Activated CD4-positive, alpha-beta memory T cell treated with anti-CD3 and anti-CD28 coated beads for 36 hours (primary cell): Measurements from ENCODE around the gene TPI1. TPM values are rescaled to one million over a fixed set of nuclear protein-coding genes. Genes with fewer than 3 reads are reported as not detected.
A peak's percentile ranks its signal among the peaks of the same experiment; 100 is the strongest.

Source experiments
- CTCF ChIA-PET: fragments of 350-600 bp; sonication (Branson Sonifier 250); formaldehyde crosslinking; loops from one replicate; lab custom pipeline; 2021; ENCODE audit warnings: antibody characterized with exemption, inconsistent platforms; lab: Charles Lee
- POLR2A ChIA-PET: fragments of 350-600 bp; sonication (Branson Sonifier 250); formaldehyde crosslinking; loops from one replicate; lab custom pipeline; 2021; ENCODE audit warnings: antibody characterized with exemption; lab: Charles Lee
- DNase-seq: peaks from one replicate; pipeline ENCODE4 v3.0.0-alpha.2; 2020
- H3K27ac Mint-ChIP-seq: one replicate; pipeline ENCODE4 v1.8.0; 2021; ENCODE audit warnings: mixed read lengths
- H3K27me3 Mint-ChIP-seq: one replicate; pipeline ENCODE4 v1.8.0; 2021; ENCODE audit warnings: mixed read lengths
- H3K36me3 Mint-ChIP-seq: one replicate; pipeline ENCODE4 v1.8.0; 2021; ENCODE audit warnings: mixed read lengths
- H3K4me1 Mint-ChIP-seq: one replicate; pipeline ENCODE4 v1.8.0; 2021; ENCODE audit warnings: low read depth, mixed read lengths
- H3K4me3 Mint-ChIP-seq: one replicate; pipeline ENCODE4 v1.8.0; 2021; ENCODE audit warnings: mild to moderate bottlenecking, mixed read lengths
- H3K9me3 Mint-ChIP-seq: one replicate; pipeline ENCODE4 v1.8.0; 2021; ENCODE audit warnings: mixed read lengths
- intact Hi-C: fragments of 100-400 bp; cut with micrococcal nuclease; formaldehyde crosslinking; loops from one replicate; pipeline ENCODE4 v1.15.1; 2023
- total RNA-seq, 2 experiments: library from RNA; stranded (reverse); gene quantifications; one replicate each; pipeline ENCODE4 v1.2.3, GENCODE V29; 2021

TPI1 gene
- 1,000 to 10,000 TPM; 1,432 to 1,495 TPM for total RNA-seq

- peak; percentile 88 for DNase-seq
- Mint-ChIP-seq H3K4me3 (peak within 1 kb of the TSS; percentile 98), H3K4me1 (peaks cover 54% of the 10 kb centered on the region), H3K27ac (peak within 1 kb of the TSS; percentile 98), H3K27me3 (no peaks in the 10 kb centered on the region), H3K9me3 (no peaks in the 10 kb centered on the region), H3K36me3 (peaks cover 63% of the 10 kb centered on the region)
- ChIA-PET POLR2A (interaction anchor here (0.7 to 4.8 kb wide), 12 partner anchors 15 to 333 kb away, joined by 3 to 94 read pairs (median 4); partner anchors contain the start of genes C12orf57, CD4, CDCA3 and GAPDH), CTCF (interaction anchor here (0.7 to 3.8 kb wide), 3 partner anchors 14 to 245 kb away, joined by 3 to 49 read pairs (median 27); partner anchors contain the start of genes CDCA3 and USP5)
- intact Hi-C loops = no loop called here
These were observed at the start of gene TPI1 for GRCh38 chr12:6867413-6868210. Gene TPI1, plus strand, starts transcription at chr12:6867531. Its CDS starts 36 bp downstream, at chr12:6867567.

GRCh38 chr12:6817662-6818157 is 49.6 kb upstream of the TPI1 start:
- peaks cover 11% of the 10 kb centered on the region for H3K4me1 Mint-ChIP-seq
- no peak overlapping the region for H3K4me3 Mint-ChIP-seq
- peaks cover 38% of the 10 kb centered on the region for H3K36me3 Mint-ChIP-seq
- no peak for DNase-seq
- no peaks in the 10 kb centered on the region for H3K9me3 Mint-ChIP-seq
- intact Hi-C loops = no loop called here
- POLR2A ChIA-PET = no interaction called here
- no peaks in the 10 kb centered on the region for H3K27me3 Mint-ChIP-seq
- H3K27ac Mint-ChIP-seq = no peak overlapping the region
- CTCF ChIA-PET = no interaction called here

GRCh38 chr12:6818222-6818621 is 49.1 kb upstream of the TPI1 start:
- Mint-ChIP-seq H3K4me3 (no peak overlapping the region), H3K36me3 (peaks cover 38% of the 10 kb centered on the region), H3K9me3 (no peaks in the 10 kb centered on the region), H3K27me3 (no peaks in the 10 kb centered on the region), H3K27ac (no peak overlapping the region), H3K4me1 (peaks cover 11% of the 10 kb centered on the region)
- CTCF ChIA-PET = no interaction called here
- POLR2A ChIA-PET = no interaction called here
- intact Hi-C loops = no loop called here
- no peak for DNase-seq

GRCh38 chr12:6818645-6819044 is 48.7 kb upstream of the TPI1 start:
- no peak overlapping the region for H3K27ac Mint-ChIP-seq
- CTCF ChIA-PET = no interaction called here
- no peaks in the 10 kb centered on the region for H3K9me3 Mint-ChIP-seq
- intact Hi-C loops = no loop called here
- no peaks in the 10 kb centered on the region for H3K27me3 Mint-ChIP-seq
- H3K4me3 Mint-ChIP-seq = no peak overlapping the region
- peaks cover 38% of the 10 kb centered on the region for H3K36me3 Mint-ChIP-seq
- POLR2A ChIA-PET = no interaction called here
- no peak for DNase-seq
- peaks cover 11% of the 10 kb centered on the region for H3K4me1 Mint-ChIP-seq

- H3K9me3 Mint-ChIP-seq = no peaks in the 10 kb centered on the region
- intact Hi-C loops = no loop called here
- H3K27ac Mint-ChIP-seq = no peak overlapping the region
- H3K4me3 Mint-ChIP-seq = no peak overlapping the region
- no peak for DNase-seq
- H3K4me1 Mint-ChIP-seq = peaks cover 11% of the 10 kb centered on the region
- H3K27me3 Mint-ChIP-seq = peaks cover 3% of the 10 kb centered on the region
- peaks cover 31% of the 10 kb centered on the region for H3K36me3 Mint-ChIP-seq
- CTCF ChIA-PET = interaction anchor here (3.4 to 7.0 kb wide), 2 partner anchors 27 to 66 kb away, joined by 12 to 91 read pairs; partner anchors contain the start of gene MLF2
- POLR2A ChIA-PET = interaction anchor here (1.3 kb wide), 1 partner anchor 67 kb away, joined by 3 read pairs; the partner anchor contains the start of gene MLF2
These were observed 48.0 kb upstream of the TPI1 start for GRCh38 chr12:6819106-6820030.

- POLR2A ChIA-PET = interaction anchor here (0.5 to 1.3 kb wide), 2 partner anchors 67 to 445 kb away, joined by 3 to 4 read pairs; partner anchors contain the start of genes MLF2 and SCNN1A
- Mint-ChIP-seq H3K4me1 (peaks cover 11% of the 10 kb centered on the region), H3K4me3 (no peak overlapping the region), H3K9me3 (no peaks in the 10 kb centered on the region), H3K36me3 (peaks cover 27% of the 10 kb centered on the region), H3K27ac (no peak overlapping the region), H3K27me3 (peaks cover 3% of the 10 kb centered on the region)
- no peak for DNase-seq
- CTCF ChIA-PET = interaction anchor here (1.0 to 7.0 kb wide), 4 partner anchors 15 to 67 kb away, joined by 3 to 91 read pairs (median 10); partner anchors contain the start of gene MLF2
- intact Hi-C loops = no loop called here
These were observed 47.2 kb upstream of the TPI1 start for GRCh38 chr12:6820166-6820565.

GRCh38 chr12:6821591-6822425 is 45.5 kb upstream of the TPI1 start, which contains the start of gene GPR162:
Gene GPR162, plus strand, starts transcription at chr12:6821821. Its CDS starts 2,078 bp downstream, at chr12:6823899.
- CTCF ChIA-PET = interaction anchor here (1.1 to 7.0 kb wide), 4 partner anchors 9 to 68 kb away, joined by 3 to 91 read pairs (median 10); partner anchors contain the start of gene MLF2
- POLR2A ChIA-PET = interaction anchor here (0.5 to 0.8 kb wide), 2 partner anchors 51 to 130 kb away, joined by 3 read pairs; partner anchors contain the start of gene SPSB2
- peak; percentile 30 for DNase-seq
- intact Hi-C loops = loop anchor here (1.0 kb wide), 1 partner anchor 69 kb away; the partner anchor contains the start of gene MLF2
- peaks cover 18% of the 10 kb centered on the region for H3K36me3 Mint-ChIP-seq
- H3K4me3 Mint-ChIP-seq = peak within 1 kb of the TSS; percentile 26
- peaks cover 12% of the 10 kb centered on the region for H3K27me3 Mint-ChIP-seq
- no peak within 1 kb of the TSS for H3K27ac Mint-ChIP-seq
- H3K4me1 Mint-ChIP-seq = peaks cover 14% of the 10 kb centered on the region
- no peaks in the 10 kb centered on the region for H3K9me3 Mint-ChIP-seq

- Mint-ChIP-seq H3K4me3 (no peak overlapping the region), H3K4me1 (peaks cover 18% of the 10 kb centered on the region), H3K9me3 (no peaks in the 10 kb centered on the region), H3K36me3 (peaks cover 14% of the 10 kb centered on the region), H3K27ac (no peak overlapping the region), H3K27me3 (peaks cover 19% of the 10 kb centered on the region)
- ChIA-PET CTCF (interaction anchor here (1.1 to 7.0 kb wide), 5 partner anchors 8 to 69 kb away, joined by 3 to 91 read pairs (median 12); partner anchors contain the start of gene MLF2), POLR2A (no interaction called here)
- no peak for DNase-seq
- intact Hi-C loops = no loop called here
These were observed 44.8 kb upstream of the TPI1 start for GRCh38 chr12:6822426-6823135.

GRCh38 chr12:6823182-6824084 is 43.9 kb upstream of the TPI1 start:
- no peaks in the 10 kb centered on the region for H3K9me3 Mint-ChIP-seq
- H3K27ac Mint-ChIP-seq = no peak overlapping the region
- CTCF ChIA-PET = interaction anchor here (1.3 to 7.0 kb wide), 6 partner anchors 12 to 202 kb away, joined by 4 to 91 read pairs (median 8); partner anchors contain the start of gene MLF2
- no peak overlapping the region for H3K4me3 Mint-ChIP-seq
- intact Hi-C loops = no loop called here
- DNase-seq = no peak
- H3K36me3 Mint-ChIP-seq = peaks cover 7% of the 10 kb centered on the region
- POLR2A ChIA-PET = no interaction called here
- peaks cover 21% of the 10 kb centered on the region for H3K4me1 Mint-ChIP-seq
- peaks cover 22% of the 10 kb centered on the region for H3K27me3 Mint-ChIP-seq
